Stomach (tissue), 4 donors: ENCODE measurements around the gene SPATA31E1.

ENCODE experiments used
- EP300 ChIP-seq: sonication (generic); formaldehyde crosslinking; IDR thresholded peaks from one replicate; pipeline ENCODE4 v1.6.1; 2017; ENCODE audit warnings: antibody characterized with exemption
- POLR2A ChIP-seq, 4 donors: fragments of 450-650 bp; IDR thresholded peaks; one replicate each; pipeline ENCODE4 v1.6.1; 2016; ENCODE audit warnings: antibody characterized with exemption in 4 of 4, control low read depth in 2 of 4, mild to moderate bottlenecking in 1 of 4, moderate library complexity in 1 of 4
- POLR2AphosphoS5 ChIP-seq, 3 donors: sonication (generic); formaldehyde crosslinking; IDR thresholded peaks; one replicate each; pipeline ENCODE4 v1.6.1; 2016; ENCODE audit warnings: antibody characterized with exemption in 3 of 3
- TF ChIP-seq, protein P1 (sequence below), 7 experiments: fragments of 450-650 bp in 4 of 7; fragments of 200-600 bp in 3 of 7; sonication (generic) in 3 of 7; IDR thresholded peaks; one replicate each; pipeline ENCODE4 v1.5.1; 2016 to 2019; ENCODE audit warnings: antibody characterized with exemption in 7 of 7, control low read depth in 2 of 7, mild to moderate bottlenecking in 1 of 7

DNA sequence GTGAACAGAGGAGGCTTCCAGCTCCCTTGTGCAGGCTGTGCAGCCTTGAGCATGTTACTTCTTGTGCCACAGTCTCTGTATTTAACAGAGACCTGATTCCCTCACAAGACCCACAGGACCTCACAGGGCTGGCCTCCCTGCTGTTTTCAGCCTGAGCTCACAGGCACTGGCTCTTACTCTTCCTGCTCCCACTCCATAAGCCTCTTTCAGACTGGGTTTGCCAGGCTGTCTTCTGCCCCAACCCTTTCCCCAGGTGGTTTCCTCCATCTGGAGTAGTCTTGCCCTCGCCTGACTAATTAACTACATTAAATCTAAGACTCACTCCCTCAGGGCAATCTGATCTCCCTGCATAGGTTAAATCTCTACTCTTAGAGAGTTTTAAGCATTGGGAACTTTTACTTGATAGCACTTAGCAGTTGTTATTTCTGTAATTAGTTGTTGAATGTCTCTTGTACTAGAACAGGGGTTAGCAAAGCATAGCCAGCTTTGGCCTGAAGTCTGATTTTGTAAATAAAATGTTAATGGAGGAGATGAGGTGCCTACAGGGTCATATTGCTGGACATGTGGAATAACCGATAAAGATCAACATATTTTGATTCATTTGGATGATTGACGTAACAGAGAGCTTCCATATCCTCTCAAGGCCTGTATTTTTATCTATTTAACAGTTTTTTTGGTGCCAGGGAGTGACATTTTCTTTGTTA, 28.6 kb upstream of the SPATA31E1 start:
- TF ChIP-seq POLR2A (IDR thresholded peaks at IDR 0.05) (no peak), POLR2AphosphoS5 (IDR thresholded peaks at IDR 0.05) (no peak), EP300 (no peak)
- TF ChIP-seq, protein P1, sequence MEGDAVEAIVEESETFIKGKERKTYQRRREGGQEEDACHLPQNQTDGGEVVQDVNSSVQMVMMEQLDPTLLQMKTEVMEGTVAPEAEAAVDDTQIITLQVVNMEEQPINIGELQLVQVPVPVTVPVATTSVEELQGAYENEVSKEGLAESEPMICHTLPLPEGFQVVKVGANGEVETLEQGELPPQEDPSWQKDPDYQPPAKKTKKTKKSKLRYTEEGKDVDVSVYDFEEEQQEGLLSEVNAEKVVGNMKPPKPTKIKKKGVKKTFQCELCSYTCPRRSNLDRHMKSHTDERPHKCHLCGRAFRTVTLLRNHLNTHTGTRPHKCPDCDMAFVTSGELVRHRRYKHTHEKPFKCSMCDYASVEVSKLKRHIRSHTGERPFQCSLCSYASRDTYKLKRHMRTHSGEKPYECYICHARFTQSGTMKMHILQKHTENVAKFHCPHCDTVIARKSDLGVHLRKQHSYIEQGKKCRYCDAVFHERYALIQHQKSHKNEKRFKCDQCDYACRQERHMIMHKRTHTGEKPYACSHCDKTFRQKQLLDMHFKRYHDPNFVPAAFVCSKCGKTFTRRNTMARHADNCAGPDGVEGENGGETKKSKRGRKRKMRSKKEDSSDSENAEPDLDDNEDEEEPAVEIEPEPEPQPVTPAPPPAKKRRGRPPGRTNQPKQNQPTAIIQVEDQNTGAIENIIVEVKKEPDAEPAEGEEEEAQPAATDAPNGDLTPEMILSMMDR (IDR thresholded peaks at IDR 0.05) = no peak
